Femur (tissue), 1 donor: Measurements from ENCODE around the gene TEF.
"Not testable (repeated sequence)": the region's sequence is repeated elsewhere in the genome, so short reads cannot be mapped to it uniquely, and the experiment has no call there.

Experiments
- DNase-seq: peaks from one replicate; pipeline ENCODE4 v3.0.0-alpha.2; 2017

TEF gene

DNA sequence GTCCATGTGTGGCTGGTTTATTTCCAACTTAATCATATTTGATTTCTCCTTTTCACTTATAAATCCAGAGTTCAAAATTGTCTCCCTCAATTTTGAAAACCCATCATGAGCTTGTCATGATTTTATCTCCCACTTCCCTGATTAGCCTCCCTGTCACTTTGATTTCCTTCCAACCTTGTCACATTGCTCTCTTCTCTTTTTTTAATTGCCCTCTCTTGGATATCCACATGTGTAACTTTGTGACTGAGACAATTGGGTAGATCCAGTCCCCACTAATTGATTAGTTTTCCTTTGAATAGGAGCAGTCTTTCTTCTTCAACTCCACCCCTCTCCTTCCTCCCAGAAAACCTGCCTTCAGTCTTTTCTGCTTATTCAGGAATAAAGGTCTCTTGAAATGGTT, 2.4 kb downstream of the TEF start:
- DNase-seq, result no peak

DNA sequence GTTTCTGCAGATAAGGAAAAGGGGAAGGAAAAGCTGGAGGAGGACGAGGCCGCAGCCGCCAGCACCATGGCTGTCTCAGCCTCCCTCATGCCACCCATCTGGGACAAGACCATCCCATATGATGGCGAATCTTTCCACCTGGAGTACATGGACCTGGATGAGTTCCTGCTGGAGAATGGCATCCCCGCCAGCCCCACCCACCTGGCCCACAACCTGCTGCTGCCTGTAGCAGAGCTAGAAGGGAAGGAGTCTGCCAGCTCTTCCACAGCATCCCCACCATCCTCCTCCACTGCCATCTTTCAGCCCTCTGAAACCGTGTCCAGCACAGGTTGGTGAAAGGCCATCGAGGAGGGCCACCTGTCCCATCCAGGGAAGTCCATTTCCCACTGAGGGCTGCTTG, 5.6 kb downstream of the TEF start:
- DNase-seq, result no peak

DNA sequence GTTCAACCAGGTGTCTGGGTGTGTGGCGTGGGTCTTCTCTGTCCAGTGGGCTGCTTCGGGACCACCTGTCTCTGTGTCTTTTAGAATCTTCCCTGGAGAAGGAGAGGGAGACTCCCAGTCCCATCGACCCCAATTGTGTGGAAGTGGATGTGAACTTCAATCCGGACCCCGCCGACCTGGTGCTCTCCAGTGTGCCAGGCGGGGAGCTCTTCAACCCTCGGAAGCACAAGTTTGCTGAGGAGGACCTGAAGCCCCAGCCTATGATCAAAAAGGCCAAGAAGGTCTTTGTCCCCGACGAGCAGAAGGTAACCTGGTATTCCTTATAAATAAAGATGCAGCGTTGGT, 12.2 kb downstream of the TEF start:
- DNase-seq, result no peak

DNA sequence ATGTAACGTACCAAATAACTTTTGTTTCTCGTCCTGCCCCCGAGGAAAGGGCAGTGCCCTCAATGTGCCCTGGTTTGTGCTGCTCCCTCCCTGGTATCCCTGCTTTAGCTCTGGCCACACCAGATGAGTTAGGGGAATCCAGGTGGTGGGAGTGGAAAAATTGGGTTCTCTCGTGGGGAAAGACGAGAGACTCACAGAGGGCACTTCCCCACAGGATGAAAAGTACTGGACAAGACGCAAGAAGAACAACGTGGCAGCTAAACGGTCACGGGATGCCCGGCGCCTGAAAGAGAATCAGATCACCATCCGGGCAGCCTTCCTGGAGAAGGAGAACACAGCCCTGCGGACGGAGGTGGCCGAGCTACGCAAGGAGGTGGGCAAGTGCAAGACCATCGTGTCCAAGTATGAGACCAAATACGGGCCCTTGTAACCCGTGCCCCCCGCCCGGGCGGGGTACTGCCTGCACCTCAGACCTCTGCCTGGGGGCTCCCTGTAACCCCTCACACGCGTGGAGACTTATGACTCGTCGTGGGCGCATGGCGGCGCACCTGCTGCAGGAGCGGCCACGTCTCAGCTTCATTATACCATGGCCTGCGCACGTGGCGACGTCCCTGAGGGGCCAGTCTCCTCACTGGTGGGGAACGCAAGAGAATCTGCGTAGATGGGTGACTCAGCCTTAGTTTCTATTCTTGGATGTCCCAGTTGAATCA, 13.9 kb downstream of the TEF start:
- DNase-seq, result no peak

DNA sequence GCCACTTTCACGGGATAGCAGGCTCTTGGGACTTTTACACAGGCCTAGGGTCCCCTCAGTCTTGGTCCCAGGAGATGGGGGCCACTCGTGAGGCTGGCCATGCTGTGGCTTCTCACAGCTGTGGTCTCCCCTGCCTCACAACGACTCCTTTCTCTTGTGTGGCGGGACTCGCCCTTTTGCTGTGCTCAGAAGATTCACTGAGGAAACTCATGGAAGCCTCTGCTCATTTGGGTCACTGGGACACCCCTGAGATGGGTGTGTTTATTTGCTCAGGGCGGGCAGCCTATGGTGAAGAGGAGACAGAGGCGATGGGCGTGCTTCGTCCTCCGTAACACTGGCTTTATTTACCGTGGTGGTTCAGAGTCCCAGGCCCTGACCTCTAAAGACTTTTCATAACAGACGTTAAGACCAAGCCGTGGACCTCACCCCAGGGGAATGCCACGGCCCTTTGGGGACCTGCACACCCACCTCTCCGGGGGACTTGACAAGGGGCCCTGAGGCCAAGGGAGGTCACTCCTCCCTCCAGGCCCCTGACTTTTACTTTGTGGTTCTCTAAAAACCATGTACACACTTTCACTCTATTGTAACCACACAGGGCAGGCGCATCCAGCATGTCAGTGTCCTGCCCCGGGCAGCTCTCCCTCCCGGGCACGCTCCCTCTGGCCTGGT, 15.5 kb downstream of the TEF start:
- DNase-seq, result no peak

DNA sequence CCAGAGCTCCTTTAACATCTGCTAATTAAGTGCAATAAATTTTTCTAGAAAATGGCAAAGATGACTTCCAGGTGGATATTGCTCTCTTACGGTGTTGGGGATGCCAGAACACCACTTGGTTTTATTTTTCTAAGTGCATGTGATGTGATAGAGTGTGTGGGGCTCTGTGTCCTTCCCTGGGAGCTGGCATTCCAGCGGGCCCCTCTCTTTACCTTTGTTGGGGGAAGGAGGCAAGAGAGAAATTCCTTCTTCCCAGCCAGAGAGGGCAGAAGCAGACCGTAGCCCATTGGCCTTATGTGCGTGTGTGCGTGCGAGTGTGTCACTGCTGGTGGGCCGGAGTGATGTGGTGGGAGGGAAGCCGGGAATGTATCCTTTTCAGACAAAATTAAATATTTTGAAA, 17.2 kb downstream of the TEF start:
- no peak for DNase-seq

DNA sequence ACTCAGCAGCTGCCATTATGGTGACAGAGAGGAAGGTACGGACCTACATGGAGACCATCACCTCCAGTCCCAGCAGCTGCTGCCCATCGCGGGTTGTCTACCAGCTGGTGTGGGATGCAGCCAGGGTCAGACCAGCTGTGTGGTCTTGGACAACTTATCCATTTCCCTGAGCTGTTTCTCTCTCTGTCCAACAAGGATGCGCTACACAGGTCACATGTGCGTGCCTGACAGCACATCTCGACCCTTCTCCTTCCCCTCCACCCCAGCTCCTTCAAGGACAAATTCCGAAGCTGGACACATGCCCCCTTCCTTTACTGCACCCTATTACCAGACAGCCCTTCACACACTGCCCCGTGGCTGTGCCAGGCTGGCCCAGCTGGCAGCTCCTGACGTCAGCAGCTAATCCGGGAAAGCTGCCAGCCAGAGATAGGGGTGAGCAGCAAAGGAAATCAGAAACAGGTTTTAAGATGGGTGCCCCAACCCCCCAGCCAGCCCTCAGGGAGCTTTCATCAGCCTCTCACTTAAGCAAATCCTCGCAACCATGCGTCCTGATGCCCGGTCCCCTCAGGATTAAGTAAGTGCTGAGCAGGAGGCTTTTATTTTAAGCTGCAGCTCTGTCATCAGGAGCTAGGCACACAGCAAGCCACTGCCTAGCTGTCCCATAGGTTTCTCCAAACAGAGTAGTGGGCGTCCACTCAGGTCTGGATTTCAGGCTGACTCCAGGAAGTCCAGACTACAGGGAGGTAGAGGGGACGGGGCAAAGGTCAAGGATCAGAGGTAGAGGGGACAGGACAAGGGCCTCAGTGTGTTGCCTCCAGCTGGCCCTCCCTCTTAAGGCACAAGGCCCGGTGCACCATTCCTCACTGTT, 20.3 kb downstream of the TEF start:
- DNase-seq, result peak; percentile 73

DNA sequence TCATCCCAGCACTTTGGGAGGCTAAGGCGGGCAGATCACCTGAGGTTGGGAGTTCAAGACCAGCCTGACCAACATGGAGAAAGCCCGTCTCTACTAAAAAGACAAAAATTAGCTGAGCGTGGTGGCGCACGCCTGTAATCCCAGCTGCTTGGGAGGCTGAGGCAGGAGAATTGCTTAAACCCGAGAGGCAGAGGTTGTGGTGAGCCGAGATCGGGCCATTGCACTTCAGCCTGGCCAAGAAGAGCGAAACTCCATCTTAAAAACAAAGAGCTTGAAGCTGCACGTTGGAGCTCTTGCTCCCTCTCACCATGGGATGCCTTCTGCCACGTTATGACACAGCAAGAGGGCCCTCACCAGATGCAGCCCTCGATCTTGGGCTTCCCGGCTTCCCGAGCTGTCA, 21.1 kb downstream of the TEF start:
- DNase-seq, result not testable (repeated sequence)

DNA sequence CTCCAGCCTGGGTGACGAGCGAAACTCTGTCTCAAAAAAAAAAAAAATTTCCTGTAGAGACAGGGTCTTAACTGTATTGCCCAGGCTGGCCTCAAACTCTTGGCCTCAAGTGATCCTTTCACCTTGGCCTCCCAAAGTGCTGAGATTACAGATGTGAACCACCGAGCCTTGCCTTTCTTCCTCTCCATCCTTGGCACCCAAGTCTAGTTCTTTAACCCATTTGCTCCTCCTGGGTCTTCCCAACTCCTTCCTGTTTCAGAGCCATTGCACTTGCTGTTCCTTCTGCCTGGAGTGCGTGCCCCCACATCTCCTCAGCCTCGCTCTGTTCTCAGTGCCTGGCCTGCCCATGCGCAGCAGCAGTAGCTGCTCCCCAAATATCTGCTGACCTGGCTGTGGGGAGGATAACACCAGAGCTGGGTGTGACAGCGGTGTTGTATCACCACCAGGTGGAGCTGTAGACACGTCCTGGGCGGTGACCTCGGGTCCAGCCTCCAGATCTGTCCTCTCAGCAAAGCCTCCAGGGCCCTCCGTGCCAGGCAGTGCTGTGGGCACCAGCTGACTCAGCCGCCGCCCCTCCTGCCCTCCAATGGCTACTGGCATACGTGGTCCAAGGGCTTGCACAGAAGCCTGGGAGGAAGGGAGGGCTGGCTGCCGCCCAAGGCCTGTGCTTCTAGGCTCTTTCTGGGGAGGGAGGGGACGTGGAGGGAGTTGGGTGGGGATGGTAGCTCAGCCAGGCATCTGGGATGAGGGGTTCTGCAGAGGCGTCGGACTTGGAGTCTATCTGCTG, 22.0 kb downstream of the TEF start:
- DNase-seq, result peak; percentile 90

DNA sequence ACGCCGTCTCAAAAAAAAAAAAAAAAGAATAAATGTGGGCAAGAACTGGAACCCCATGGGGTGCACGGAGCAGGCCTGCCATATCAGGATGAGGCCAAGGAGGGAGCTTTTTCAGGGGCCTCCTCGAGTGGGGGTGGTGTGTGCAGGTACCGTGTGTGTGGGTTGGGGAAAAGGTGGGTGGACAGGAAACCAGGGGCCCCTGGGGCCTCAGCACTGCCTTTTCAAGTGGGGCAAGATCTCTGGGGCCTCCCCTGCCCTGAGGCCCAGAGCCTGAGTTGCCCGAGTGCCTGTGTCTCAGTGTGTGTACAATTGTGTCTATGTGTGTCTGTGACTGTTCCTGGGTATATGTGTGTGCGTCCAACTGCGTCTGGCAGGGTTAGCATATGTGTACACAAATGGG, 23.8 kb downstream of the TEF start:
- no peak for DNase-seq

DNA sequence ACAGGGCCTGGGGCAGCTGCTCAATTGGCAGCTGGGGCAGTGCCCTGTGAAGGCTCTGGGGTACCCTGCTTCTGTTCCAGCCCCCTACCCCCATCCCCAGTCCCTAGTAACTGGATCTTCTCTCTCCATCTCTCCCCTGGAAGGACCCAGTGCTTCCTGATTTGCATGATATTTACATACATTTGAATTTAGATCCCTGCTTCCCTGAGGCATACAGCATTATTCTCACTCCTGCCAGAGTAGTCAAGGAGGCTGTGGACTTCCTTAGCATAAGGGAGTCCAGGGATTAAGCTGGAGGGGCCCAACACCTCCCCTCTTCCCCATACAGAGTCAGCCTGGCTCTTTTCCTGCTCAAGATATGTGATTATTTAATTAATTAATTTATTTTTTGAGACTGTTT, 24.7 kb downstream of the TEF start:
- no peak for DNase-seq

DNA sequence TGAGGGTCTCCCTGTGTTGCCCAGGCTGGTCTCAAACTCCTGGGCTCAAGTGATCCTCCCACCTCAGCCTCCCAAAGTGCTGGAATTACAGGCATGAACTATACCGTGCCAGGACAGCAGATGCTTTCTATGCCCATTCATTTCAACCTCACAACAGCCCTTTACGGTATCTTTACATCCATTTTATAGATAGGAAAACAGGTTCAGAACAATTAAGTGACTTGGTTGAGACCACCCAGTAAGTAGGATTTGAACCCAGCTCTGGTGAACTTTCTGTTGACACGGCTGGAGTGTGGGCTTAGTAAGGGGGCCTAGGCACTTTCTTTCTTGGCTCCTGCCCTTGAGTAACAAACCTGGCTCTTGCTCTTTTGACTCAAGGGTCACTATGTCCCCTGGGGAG, 25.7 kb downstream of the TEF start:
- DNase-seq, result no peak

DNA sequence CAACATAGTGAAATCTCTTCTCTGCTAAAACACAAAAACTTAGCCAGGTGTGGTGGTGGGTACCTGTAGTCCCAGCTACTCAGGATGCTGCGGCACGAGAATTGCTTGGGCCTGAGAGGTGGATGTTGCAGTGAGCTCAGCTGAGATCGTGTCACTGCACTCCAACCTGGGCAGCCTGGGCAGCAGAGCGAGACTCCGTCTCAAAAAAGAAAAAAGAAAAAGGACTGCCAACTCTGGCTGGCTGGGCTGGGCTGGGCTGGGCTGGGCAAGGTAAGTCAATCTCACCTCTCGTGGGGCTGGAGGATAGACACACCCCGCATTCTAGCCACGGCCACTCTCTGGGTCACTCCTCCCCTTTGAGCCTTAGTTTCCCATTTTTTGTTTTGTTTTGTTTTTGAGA, 26.9 kb downstream of the TEF start:
- DNase-seq, result no peak

DNA sequence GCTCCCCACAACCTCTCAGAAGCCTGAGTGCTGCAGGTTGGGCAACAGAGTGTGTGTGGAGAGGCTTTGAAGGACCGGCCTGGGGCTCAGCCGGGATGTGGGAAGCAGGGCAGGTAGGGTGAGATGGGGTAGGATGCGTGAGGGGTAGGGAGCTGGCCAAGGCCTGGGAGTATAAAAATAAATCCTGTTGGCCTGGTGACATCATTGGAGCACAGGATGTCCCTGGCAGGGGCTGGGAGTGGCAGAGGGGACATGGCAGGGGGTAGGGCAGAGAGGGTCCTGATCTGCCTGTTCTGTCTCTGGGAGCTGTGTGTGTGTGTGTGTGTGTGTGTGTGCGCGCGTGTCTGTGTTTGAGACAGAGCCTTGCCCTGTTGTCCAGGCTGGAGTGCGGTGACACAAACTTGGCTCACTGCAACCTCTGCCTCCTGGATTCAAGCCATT, 28.6 kb downstream of the TEF start:
- no peak for DNase-seq

DNA sequence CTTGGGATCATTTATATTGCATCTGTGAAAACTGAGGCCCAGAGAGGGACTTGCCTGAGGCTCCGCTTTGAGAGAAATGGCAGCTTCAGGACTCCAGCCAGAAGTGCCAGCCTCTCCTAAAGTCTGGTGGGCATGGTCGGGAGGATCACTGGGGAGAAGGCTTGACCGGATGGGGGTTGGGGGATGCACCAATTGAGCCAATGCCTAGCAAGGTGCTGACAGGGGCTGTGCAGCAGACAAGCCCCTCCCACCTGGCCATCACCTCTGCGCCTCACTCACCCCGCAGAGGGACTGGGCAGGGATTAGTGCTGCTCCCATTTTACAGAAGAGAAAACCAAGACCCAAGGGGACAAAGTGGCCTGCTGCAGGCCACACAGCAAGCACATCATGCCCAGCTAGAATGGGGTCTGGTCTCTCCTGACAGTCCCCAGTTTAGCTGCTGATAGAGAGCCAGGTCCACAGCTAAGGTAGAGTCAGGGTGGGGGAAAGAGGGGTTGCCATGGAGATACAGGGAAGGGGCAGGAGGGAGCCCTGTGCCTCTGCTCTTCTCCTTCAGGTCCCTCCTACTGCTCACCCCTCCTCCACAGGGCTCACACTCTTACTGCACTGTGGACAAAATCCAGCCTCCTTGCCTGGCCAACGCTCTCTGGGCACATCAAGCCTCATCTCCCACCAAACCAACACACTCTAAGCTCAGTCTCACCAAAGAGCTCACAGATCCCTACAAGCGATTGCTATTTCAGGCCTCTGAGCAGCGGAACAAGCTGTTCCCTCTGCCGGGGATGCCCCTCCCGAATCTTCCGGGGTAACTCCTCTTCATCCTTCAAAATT, 29.5 kb downstream of the TEF start:
- DNase-seq, result no peak

DNA sequence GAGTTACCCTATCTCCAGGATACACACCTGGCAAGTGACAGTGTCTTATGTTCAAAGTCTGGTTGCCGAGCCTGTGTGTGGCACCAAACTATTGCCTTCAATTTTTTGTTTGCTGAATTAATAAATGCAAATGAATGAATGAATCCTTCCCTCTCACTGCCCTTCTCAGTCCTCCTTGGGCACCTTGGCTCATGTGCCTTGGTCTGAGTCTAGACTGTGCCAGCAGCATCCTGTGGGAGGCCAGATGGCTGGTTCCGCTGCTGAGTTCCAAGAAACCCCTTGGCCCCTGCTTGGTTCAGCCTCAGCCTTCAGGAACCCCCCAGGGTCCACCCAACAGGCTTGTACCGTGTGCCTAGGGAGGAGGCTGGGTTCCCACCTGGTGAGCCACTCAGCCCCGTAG, 33.8 kb downstream of the TEF start:
- no peak for DNase-seq

DNA sequence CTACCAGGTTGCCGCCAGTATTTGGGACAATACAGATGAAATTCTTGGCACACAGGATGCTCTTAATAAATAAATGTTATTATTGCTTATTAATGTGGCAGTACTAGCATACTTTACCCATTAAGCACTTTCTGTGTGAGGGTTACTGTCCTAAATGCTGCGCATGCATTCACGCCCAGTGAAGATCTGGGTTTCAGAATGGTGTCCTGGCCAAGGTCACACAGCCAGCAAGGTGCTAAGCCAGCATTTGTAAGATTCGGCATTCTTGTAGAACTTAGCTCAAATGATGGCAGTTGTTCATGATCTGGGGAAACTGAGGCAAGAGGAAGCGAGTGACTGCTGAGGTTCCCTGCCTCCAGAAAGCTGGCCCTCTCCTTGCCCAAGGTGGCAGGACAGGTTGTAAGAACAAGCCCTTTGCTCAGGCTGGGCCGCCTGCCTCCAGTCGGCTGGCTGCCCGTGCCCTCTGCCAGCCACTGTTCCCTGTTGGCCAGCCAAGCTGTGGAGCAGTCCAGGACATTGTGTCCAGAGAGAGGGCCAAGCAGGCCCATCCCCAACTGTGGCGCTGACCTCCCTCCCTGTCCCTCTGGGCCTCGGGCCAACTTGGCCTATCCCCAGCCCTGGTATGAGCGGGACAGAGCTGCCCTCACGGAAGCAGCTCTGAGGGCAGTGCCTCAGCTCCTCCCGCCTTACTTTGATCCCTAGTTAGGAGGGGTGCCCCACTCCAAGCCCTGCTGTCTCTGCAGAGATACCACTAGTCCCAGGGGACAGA, 36.1 kb downstream of the TEF start:
- peak; percentile 86 for DNase-seq

DNA sequence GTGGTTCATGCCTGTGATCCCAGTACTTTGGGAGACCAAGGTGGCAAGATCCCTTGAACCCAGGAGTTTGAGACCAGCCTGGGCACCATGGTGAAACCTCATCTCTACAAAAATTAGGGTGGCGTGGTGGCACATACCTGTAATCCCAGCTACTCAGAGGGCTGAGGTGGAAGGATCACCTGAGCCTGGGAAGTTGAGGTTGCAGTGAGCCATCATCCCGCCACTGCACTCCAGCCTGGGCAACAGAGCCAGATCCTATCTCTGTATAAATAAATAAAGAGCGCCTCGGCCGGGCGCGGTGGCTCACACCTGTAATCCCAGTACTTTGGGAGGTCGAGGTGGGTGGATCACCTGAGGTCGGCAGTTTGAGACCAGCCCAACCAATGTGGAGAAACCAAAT, 37.0 kb downstream of the TEF start:
- no peak for DNase-seq

DNA sequence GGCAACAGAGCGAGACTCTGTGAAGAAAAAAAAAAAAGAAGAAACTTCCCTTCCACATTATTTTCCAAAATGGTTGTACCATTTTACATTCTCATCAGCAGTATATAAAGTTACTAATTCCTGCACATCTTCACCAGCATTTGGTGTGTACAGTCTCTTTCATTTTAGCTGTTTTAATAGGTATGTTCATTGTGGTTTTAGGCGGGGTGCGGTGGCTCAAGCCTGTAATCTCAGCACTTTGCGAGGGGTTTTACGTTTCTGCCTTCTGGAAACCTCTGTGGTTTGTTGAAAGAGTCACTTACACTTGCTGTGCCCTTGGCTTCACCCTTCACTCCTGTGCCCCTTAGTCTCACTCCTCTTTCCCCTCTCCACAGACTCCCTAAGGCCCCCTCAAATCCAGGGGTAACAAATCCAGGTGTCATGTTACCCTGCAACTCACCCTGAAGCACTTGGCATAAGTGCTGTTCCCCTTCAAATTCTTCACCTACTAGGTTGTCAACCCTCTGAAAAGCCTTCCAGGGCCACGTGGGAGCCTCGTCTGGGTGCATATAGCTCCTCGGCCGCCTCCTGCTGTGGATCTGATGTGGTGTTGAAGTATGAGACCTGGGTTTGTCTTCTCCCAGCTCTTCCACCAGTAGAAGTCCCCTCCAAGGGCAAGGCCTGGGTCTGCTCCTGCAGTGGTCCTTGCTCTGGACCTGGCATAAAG, 44.1 kb downstream of the TEF start:
- no peak for DNase-seq

DNA sequence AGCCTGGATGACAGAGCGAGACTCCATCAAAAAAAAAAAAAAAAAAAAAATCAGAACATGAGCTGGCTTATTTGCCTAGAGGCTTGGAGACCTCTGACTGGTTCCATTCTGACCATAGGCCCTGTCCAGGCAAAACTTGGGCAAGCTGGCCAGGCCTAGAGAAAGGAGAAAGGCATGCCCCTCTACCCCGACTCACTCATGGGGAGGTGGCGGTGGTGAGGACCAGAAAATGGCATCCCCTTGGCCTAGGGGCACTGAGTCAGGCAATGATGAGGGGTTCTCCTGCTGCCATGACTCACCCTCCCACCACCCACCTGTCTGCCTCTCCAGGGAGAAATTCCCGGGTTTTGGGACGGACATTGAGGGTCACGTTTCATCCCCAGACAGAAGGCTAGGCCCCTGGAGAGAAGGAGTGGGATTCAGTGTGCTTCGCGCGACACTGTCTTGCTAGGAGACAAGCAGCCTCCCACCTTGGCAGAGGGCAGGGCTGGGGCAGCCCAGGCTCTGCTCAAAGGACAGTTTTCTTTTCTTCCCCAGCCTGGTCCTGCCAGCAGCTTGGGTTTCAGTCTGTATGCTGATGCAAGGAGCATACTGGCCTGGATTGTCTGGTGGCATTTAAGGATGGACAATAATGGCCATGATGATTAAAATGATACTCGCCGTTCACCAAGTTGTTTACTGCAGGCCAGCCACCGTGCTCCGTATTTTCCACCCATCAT, 47.6 kb downstream of the TEF start:
- DNase-seq, result no peak
